RWPE1 (cell line): ENCODE results near the gene LHFPL3.

Source experiments
- CTCF ChIA-PET: fragments of 350-600 bp; sonication (Branson Sonifier 250); formaldehyde crosslinking; extraction: SDS; loops from one replicate; lab custom pipeline; 2021; lab: Yijun Ruan, JAX
- POLR2A ChIA-PET: fragments of 400-600 bp; formaldehyde crosslinking; extraction: SDS; loops from one replicate; lab custom pipeline; 2020; ENCODE audit warnings: antibody characterized with exemption; ENCODE audit not compliant: low non-redundant PET; lab: Yijun Ruan, JAX
- DNase-seq: peaks from one replicate; pipeline ENCODE4 v3.0.0; 2012; ENCODE audit warnings: low spot score
- H3K27ac ChIP-seq: fragments of 450-650 bp; 2 replicates; pipeline ENCODE4 v1.5.1; 2017
- TF ChIP-seq, protein P1 (sequence below): fragments of 450-650 bp; conservative IDR thresholded peaks from 2 replicates; pipeline ENCODE4 v1.5.1; 2017; ENCODE audit warnings: low read depth, mild to moderate bottlenecking

Gene LHFPL3

DNA sequence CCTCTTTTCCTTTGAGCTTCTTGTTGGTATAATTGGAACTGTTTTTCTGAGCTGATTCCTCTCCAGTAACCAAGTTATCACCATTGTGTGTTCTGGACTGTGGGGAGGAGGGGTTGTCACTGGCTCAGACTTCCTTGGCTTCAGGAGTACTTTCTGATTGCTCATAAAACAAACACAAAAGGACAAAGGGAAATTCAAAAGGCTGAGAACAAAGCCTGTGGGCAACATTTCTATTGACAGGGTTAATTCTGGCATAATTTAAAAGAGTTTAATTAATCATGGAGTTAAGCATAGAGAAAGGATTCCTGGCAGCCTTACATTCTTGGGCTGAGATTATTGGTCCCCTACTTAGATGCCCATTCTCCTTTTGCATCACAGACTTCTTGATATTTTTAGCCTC lies 462.7 kb downstream of the LHFPL3 start:
- CTCF ChIA-PET, result interaction anchor here (0.6 kb wide), 1 partner anchor 1414 kb away, joined by 3 read pairs; no protein-coding TSS in a partner anchor
- no peak overlapping the region for H3K27ac ChIP-seq
- POLR2A ChIA-PET, result interaction anchor here (0.6 kb wide), 1 partner anchor 407 kb away, joined by 4 read pairs; no protein-coding TSS in a partner anchor
- TF ChIP-seq, protein P1, sequence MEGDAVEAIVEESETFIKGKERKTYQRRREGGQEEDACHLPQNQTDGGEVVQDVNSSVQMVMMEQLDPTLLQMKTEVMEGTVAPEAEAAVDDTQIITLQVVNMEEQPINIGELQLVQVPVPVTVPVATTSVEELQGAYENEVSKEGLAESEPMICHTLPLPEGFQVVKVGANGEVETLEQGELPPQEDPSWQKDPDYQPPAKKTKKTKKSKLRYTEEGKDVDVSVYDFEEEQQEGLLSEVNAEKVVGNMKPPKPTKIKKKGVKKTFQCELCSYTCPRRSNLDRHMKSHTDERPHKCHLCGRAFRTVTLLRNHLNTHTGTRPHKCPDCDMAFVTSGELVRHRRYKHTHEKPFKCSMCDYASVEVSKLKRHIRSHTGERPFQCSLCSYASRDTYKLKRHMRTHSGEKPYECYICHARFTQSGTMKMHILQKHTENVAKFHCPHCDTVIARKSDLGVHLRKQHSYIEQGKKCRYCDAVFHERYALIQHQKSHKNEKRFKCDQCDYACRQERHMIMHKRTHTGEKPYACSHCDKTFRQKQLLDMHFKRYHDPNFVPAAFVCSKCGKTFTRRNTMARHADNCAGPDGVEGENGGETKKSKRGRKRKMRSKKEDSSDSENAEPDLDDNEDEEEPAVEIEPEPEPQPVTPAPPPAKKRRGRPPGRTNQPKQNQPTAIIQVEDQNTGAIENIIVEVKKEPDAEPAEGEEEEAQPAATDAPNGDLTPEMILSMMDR, result no peak
- peak; percentile 7 for DNase-seq

DNA sequence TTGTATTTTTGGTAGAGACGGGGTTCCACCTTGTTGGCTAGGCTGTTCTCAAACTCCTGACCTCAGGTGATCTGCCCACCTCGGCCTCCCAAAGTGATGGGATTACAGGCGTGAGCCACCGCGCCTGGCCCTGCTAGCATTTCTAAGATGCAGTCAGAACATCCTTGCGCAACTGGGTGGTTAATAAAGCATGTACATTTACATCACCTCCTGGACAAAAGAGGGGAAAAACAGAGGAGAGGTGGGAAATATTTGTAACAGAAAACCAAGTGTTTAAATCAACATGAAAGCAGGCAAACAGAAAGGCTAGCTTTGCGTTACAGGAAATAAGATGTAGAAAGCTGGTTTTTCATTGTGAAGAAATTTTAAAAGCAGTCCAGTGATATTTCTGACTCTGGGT lies 464.7 kb downstream of the LHFPL3 start:
- POLR2A ChIA-PET, result no interaction called here
- DNase-seq, result no peak
- H3K27ac ChIP-seq, result no peak overlapping the region
- TF ChIP-seq, protein P1, result no peak
- CTCF ChIA-PET, result interaction anchor here (0.6 kb wide), 1 partner anchor 56 kb away, joined by 3 read pairs; no protein-coding TSS in a partner anchor

DNA sequence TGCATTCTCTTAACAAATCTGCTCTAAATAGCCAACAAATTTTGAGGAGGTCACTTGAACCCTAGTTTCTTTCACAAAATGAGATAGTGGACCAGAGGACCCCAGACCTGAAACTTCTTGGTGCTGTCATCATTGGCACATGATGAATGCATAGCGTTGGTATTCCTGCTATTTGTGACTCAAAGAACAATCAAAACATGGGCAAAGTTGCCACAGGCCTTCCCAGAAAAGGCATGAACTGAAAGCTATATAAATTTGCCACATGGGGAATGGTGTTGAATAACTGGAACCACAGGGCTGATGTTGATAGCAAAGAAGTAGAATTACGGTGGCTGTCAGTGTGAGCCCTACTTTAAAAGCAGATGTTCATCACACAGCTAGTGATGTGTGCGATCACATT lies 465.8 kb downstream of the LHFPL3 start:
- DNase-seq, result no peak
- H3K27ac ChIP-seq, result no peak overlapping the region
- TF ChIP-seq, protein P1, result no peak
- ChIA-PET CTCF (interaction anchor here (0.6 kb wide), 1 partner anchor 175 kb away, joined by 5 read pairs; no protein-coding TSS in a partner anchor), POLR2A (no interaction called here)

DNA sequence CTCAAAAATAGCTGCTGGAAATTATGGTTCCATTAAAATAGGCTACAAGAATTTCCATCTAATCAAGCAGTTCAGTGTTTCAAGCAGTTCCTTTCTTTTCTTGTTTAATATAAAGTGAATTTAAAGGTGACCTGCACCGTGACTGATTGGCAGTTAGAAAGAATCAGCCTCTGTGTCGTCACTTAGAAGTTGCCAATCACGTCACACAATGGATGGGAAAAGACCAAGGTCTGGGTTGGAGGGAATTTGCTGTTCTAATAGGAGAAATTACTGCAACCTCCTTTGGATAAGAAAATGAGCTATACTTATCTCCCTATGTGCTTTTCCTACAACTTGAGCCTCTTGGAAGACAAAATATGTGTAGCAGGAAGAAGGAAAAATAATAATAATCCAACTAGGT lies 466.2 kb downstream of the LHFPL3 start:
- TF ChIP-seq, protein P1, result no peak
- DNase-seq, result no peak
- no peak overlapping the region for H3K27ac ChIP-seq
- CTCF ChIA-PET, result no interaction called here
- POLR2A ChIA-PET, result no interaction called here

DNA sequence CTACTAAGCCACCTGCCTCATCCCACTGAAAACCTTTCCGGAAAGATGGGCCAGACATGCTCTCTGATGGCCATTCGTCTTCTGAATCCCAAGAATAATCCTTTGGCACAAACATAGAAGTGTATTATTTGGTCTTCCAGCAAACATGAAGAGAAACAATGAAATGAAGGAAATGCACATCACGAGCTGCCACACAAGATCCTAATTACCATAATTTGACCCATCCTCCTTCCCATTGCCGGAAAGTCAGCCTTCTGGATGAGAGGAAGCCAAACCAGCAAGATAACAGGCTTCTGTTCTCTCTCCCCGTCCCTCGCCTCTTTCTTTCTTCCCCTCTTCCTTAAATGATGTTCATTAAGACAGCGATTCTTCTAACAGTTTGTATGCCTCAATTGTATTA lies 466.7 kb downstream of the LHFPL3 start:
- TF ChIP-seq, protein P1, result no peak
- DNase-seq, result no peak
- ChIA-PET CTCF (interaction anchor here (0.7 kb wide), 1 partner anchor 1271 kb away, joined by 3 read pairs; no protein-coding TSS in a partner anchor), POLR2A (no interaction called here)
- H3K27ac ChIP-seq, result no peak overlapping the region

DNA sequence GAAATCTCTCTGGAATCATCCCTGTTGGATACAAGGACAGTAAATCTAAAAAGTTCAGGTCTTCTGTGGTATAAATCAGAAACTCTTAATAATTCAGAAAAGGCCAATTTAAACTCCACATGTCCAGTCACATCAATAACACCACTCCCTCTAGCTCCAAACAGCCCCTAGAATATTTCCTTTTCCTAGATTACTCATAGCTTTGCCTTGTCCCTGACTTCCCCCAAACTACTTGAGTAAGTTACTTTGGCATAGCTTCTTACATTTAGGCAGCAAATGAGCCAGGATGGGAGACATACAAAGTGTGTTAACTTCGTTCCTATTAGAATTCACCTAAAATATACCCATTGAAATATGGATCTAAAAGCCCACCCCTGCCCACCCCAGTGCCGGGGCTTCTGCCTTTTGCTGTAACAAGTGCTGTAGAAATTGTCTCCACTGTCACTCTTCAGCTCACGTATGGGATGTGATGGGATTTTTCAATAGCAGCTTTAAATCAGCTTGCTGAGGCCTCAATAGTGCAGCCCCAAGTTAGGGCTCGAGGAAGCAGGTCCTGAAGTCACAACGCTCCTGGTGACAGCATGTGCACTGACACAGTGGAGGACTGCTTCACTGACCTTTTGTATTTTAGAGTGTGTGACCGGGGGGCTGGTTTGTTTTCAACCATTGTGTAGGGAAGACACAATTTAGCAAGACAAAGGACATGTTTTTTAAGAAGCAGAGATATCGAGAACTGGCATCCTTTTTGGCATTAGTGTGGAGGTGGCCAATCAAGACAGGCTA lies 467.4 kb downstream of the LHFPL3 start:
- TF ChIP-seq, protein P1, result no peak
- DNase-seq, result no peak
- ChIA-PET POLR2A (no interaction called here), CTCF (interaction anchor here (0.7 kb wide), 1 partner anchor 1272 kb away, joined by 3 read pairs; no protein-coding TSS in a partner anchor)
- no peak overlapping the region for H3K27ac ChIP-seq
